Caco-2 (cell line): ENCODE results near the gene VIP. TPM values are rescaled to one million over a fixed set of nuclear protein-coding genes. Genes with fewer than 3 reads are reported as not detected.

ENCODE experiments used
- BruUV-seq: library from RNA; stranded (reverse); fragments of 400-500 nt; replicated peaks from 2 replicates; lab custom pipeline; 2021; lab: Mats Ljungman, UMichigan
- CTCF ChIA-PET: fragments of 300-600 bp; sonication (Branson Sonifier 250); formaldehyde crosslinking; loops from one replicate; lab custom pipeline; 2022; ENCODE audit warnings: antibody characterized with exemption; lab: Charles Lee
- POLR2A ChIA-PET: fragments of 300-600 bp; sonication (Branson Sonifier 250); formaldehyde crosslinking; loops from one replicate; lab custom pipeline; 2022; ENCODE audit warnings: antibody characterized with exemption; lab: Charles Lee
- DNase-seq, 2 experiments: peaks; one replicate each; pipeline versions ENCODE4 v3.0.0 to v3.0.0-alpha.2; 2020 to 2022
- H3K27me3 ChIP-seq: replicated peaks from 2 replicates; pipeline ENCODE4 v1.6.0; 2011; ENCODE audit warnings: low read length; ENCODE audit not compliant: control insufficient read depth, insufficient read depth
- H3K36me3 ChIP-seq: 2 replicates; pipeline ENCODE4 v1.5.1; 2011; ENCODE audit warnings: low read length; ENCODE audit not compliant: control insufficient read depth, insufficient read depth
- H3K4me1 ChIP-seq: fragments of 250-450 bp; sonication (Bioruptor Pico); 2 replicates; pipeline ENCODE4 v1.5.1; 2020; ENCODE audit warnings: mild to moderate bottlenecking
- H3K4me3 ChIP-seq: 2 replicates; pipeline ENCODE4 v1.5.1; 2011; ENCODE audit warnings: low read depth, mild to moderate bottlenecking, control low read depth, low read length
- H3K9me3 ChIP-seq: fragments of 250-450 bp; sonication (Bioruptor Pico); 2 replicates; pipeline ENCODE4 v1.5.1; 2020; ENCODE audit warnings: mild to moderate bottlenecking, moderate library complexity
- H3K27ac Mint-ChIP-seq: one replicate; pipeline ENCODE4 v1.8.0; 2022; ENCODE audit warnings: mixed read lengths; ENCODE audit not compliant: unreplicated experiment
- H3K27me3 Mint-ChIP-seq: one replicate; pipeline ENCODE4 v1.8.0; 2022; ENCODE audit warnings: mixed read lengths; ENCODE audit not compliant: insufficient read depth, unreplicated experiment
- H3K36me3 Mint-ChIP-seq: one replicate; pipeline ENCODE4 v1.8.0; 2022; ENCODE audit warnings: mild to moderate bottlenecking, mixed read lengths; ENCODE audit not compliant: insufficient read depth, unreplicated experiment
- H3K4me1 Mint-ChIP-seq: one replicate; pipeline ENCODE4 v1.8.0; 2022; ENCODE audit warnings: low read depth, mixed read lengths; ENCODE audit not compliant: unreplicated experiment
- H3K4me3 Mint-ChIP-seq: one replicate; pipeline ENCODE4 v1.8.0; 2022; ENCODE audit warnings: mild to moderate bottlenecking, moderate library complexity, mixed read lengths; ENCODE audit not compliant: unreplicated experiment
- H3K9me3 Mint-ChIP-seq: one replicate; pipeline ENCODE4 v1.8.0; 2022; ENCODE audit warnings: mixed read lengths; ENCODE audit not compliant: unreplicated experiment
- intact Hi-C: fragments of 100-400 bp; cut with micrococcal nuclease; formaldehyde crosslinking; loops from one replicate; pipeline ENCODE4 v1.10.0; 2022; ENCODE audit not compliant: unreplicated experiment
- total RNA-seq: library from RNA; stranded (reverse); gene quantifications from 2 replicates; pipeline ENCODE4 v1.2.3, GENCODE V29; 2022
- TF ChIP-seq, protein P1 (sequence below), 2 experiments: fragments of 200-600 bp in 1 of 2; IDR thresholded peaks; 1 replicate in 1 of 2; 2 replicates in 1 of 2; pipeline versions ENCODE4 v1.5.1 to v1.8.0; 2011 to 2022; ENCODE audit warnings: antibody characterized with exemption in 1 of 2, control low read depth in 1 of 2, inconsistent platforms in 1 of 2, low read depth in 1 of 2, low read length in 1 of 2, mild to moderate bottlenecking in 1 of 2, moderate library complexity in 1 of 2; ENCODE audit not compliant: insufficient read depth in 1 of 2, severe bottlenecking in 1 of 2, unreplicated experiment in 1 of 2

Gene VIP
- total RNA-seq, 1 experiment from 2014 or later, result not detected

DNA sequence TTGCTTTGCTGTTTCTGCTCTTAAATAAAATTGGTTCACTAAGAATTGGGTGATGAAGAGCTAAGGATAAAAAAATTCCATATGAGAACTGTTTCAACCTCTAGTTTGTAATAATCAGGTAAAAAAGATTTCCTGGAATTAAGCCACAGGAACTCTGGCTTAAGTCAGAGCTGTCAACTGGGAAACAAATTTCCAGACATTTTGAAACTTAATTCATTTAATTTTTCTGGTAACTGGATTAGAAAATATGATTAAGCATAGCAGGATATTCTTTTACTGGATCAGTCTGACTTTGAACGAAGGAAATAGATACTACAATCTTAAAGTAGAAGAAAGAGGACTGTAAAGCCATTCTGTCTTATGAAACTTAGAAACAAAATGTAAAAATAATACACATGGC is 1.3 kb upstream of the VIP start:
- TF ChIP-seq, protein P1, sequence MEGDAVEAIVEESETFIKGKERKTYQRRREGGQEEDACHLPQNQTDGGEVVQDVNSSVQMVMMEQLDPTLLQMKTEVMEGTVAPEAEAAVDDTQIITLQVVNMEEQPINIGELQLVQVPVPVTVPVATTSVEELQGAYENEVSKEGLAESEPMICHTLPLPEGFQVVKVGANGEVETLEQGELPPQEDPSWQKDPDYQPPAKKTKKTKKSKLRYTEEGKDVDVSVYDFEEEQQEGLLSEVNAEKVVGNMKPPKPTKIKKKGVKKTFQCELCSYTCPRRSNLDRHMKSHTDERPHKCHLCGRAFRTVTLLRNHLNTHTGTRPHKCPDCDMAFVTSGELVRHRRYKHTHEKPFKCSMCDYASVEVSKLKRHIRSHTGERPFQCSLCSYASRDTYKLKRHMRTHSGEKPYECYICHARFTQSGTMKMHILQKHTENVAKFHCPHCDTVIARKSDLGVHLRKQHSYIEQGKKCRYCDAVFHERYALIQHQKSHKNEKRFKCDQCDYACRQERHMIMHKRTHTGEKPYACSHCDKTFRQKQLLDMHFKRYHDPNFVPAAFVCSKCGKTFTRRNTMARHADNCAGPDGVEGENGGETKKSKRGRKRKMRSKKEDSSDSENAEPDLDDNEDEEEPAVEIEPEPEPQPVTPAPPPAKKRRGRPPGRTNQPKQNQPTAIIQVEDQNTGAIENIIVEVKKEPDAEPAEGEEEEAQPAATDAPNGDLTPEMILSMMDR (IDR thresholded peaks at IDR 0.05; ENCODE audit: insufficient read depth in 1 of 2, low read depth in 1 of 2, low read length in 1 of 2, severe bottlenecking in 1 of 2, unreplicated experiment in 1 of 2), result no peak
- Mint-ChIP-seq H3K36me3 (no peaks in the 10 kb centered on the region), H3K4me1 (no peaks in the 10 kb centered on the region), H3K4me3 (no peak overlapping the region), H3K27ac (no peak overlapping the region), H3K27me3 (peaks cover under 1% of the 10 kb centered on the region), H3K9me3 (no peaks in the 10 kb centered on the region)
- no peaks in the 10 kb centered on the region for H3K36me3 ChIP-seq
- H3K4me3 ChIP-seq, result no peak overlapping the region
- BruUV-seq, result no TSS peak
- intact Hi-C loops, result loop anchor here (10.0 kb wide), 1 partner anchor 115 kb away; no protein-coding TSS in a partner anchor
- no peaks in the 10 kb centered on the region for H3K9me3 ChIP-seq
- POLR2A ChIA-PET, result no interaction called here
- CTCF ChIA-PET, result interaction anchor here (1.5 kb wide), 1 partner anchor 199 kb away, joined by 4 read pairs; no protein-coding TSS in a partner anchor
- no peaks in the 10 kb centered on the region for H3K4me1 ChIP-seq
- DNase-seq, result no peak
- no peaks in the 10 kb centered on the region; the same call in 1 of the 2 replicates for H3K27me3 ChIP-seq

DNA sequence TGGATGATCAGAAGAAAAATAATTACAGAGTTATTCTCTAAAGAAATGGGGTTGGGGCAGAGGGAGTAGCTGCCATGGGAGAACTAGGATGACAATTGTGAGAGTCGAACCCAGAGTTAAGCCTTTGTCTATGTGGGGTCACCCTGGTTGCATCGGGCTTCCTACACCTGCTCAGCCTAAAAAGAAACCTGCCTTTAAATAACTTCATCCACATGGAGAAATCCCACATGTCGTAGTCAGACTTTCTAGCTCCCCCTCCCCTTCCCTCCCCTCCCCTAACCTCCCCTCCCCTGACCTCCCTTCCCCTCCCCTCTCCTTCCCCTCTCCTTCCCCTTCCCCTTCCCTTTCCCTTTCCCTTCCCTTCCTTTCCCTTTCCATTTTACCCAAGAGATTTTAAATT is 14.7 kb downstream of the VIP start:
- TF ChIP-seq, protein P1 (IDR thresholded peaks at IDR 0.05; ENCODE audit: insufficient read depth in 1 of 2, low read depth in 1 of 2, low read length in 1 of 2, severe bottlenecking in 1 of 2, unreplicated experiment in 1 of 2), result no peak
- H3K27me3 Mint-ChIP-seq, result peaks cover 9% of the 10 kb centered on the region
- no TSS peak for BruUV-seq
- intact Hi-C loops, result no loop called here
- H3K9me3 Mint-ChIP-seq, result no peaks in the 10 kb centered on the region
- H3K27ac Mint-ChIP-seq, result no peak overlapping the region
- Histone ChIP-seq H3K4me3 (no peak overlapping the region), H3K4me1 (no peaks in the 10 kb centered on the region), H3K27me3 (no peaks in the 10 kb centered on the region), H3K9me3 (no peaks in the 10 kb centered on the region), H3K36me3 (no peaks in the 10 kb centered on the region)
- no peak overlapping the region for H3K4me3 Mint-ChIP-seq
- H3K4me1 Mint-ChIP-seq, result no peaks in the 10 kb centered on the region
- CTCF ChIA-PET, result no interaction called here
- no peaks in the 10 kb centered on the region for H3K36me3 Mint-ChIP-seq
- no peak for DNase-seq
- POLR2A ChIA-PET, result no interaction called here

DNA sequence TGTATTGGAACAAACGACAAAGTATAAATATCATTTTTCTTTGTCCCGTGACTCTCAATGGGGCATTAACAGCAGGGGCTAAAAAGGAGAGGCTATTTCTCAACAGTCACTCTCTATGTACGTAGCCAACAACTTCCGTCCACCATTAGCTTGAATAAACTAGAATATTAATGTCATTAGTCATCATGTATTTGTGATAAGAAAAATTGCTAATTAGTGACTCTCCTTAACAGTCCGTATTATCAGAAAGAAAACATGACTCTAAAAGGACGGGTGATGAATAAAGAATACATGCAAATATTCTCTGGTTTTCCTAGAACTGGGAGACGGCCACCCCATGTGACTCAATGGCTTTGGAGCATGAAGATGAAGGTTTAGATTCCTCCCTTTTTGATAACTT is 18.6 kb downstream of the VIP start:
- DNase-seq, result no peak
- Histone ChIP-seq H3K36me3 (no peaks in the 10 kb centered on the region), H3K27me3 (no peaks in the 10 kb centered on the region), H3K4me1 (no peaks in the 10 kb centered on the region), H3K4me3 (no peak overlapping the region), H3K9me3 (no peaks in the 10 kb centered on the region)
- Mint-ChIP-seq H3K27me3 (peaks cover 12% of the 10 kb centered on the region), H3K36me3 (no peaks in the 10 kb centered on the region), H3K4me1 (no peaks in the 10 kb centered on the region), H3K9me3 (no peaks in the 10 kb centered on the region), H3K4me3 (no peak overlapping the region), H3K27ac (no peak overlapping the region)
- ChIA-PET POLR2A (no interaction called here), CTCF (no interaction called here)
- intact Hi-C loops, result no loop called here
- TF ChIP-seq, protein P1 (IDR thresholded peaks at IDR 0.05; ENCODE audit: insufficient read depth in 1 of 2, low read depth in 1 of 2, low read length in 1 of 2, severe bottlenecking in 1 of 2, unreplicated experiment in 1 of 2), result no peak
- BruUV-seq, result no TSS peak
